Endothelial cell (in vitro differentiated cells): ENCODE results near the gene HTR3B. TPM values are rescaled to one million over a fixed set of nuclear protein-coding genes. Genes with fewer than 3 reads are reported as not detected.

Experiments
- DNase-seq: peaks from one replicate; pipeline ENCODE4 v3.0.0; 2021; ENCODE audit warnings: low spot score
- H3K27ac Mint-ChIP-seq: one replicate; pipeline ENCODE4 v1.8.0; 2021; ENCODE audit warnings: mixed read lengths, inconsistent platforms; ENCODE audit not compliant: unreplicated experiment
- H3K27me3 Mint-ChIP-seq: one replicate; pipeline ENCODE4 v1.8.0; 2021; ENCODE audit warnings: mild to moderate bottlenecking, moderate library complexity, mixed read lengths, inconsistent platforms; ENCODE audit not compliant: unreplicated experiment
- H3K36me3 Mint-ChIP-seq: one replicate; pipeline ENCODE4 v1.8.0; 2021; ENCODE audit warnings: mild to moderate bottlenecking, low read depth, mixed read lengths, inconsistent platforms; ENCODE audit not compliant: unreplicated experiment
- H3K4me1 Mint-ChIP-seq: one replicate; pipeline ENCODE4 v1.8.0; 2021; ENCODE audit warnings: mild to moderate bottlenecking, mixed read lengths, inconsistent platforms; ENCODE audit not compliant: unreplicated experiment
- H3K4me3 Mint-ChIP-seq: one replicate; pipeline ENCODE4 v1.8.0; 2021; ENCODE audit warnings: mild to moderate bottlenecking, mixed read lengths, inconsistent platforms; ENCODE audit not compliant: unreplicated experiment
- H3K9me3 Mint-ChIP-seq: one replicate; pipeline ENCODE4 v1.8.0; 2021; ENCODE audit warnings: mixed read lengths, inconsistent platforms; ENCODE audit not compliant: unreplicated experiment
- CTCF ChIP-seq: fragments of 200-600 bp; sonication (generic); IDR thresholded peaks from one replicate; pipeline ENCODE4 v1.5.0; 2021; ENCODE audit warnings: antibody characterized with exemption; ENCODE audit not compliant: unreplicated experiment
- total RNA-seq: library from RNA; stranded (reverse); fragmentation: NEBNext Ultra II Directional; extraction: Animal tissue kit (Norgen Biotek cat#: 25700); gene quantifications from one replicate; pipeline ENCODE4 v1.2.1, GENCODE V29; 2021; ENCODE audit not compliant: unreplicated experiment

The HTR3B gene
- total RNA-seq, 1 donor from 2014 or later: not detected

- H3K4me1 Mint-ChIP-seq: peaks cover 16% of the 10 kb centered on the region
- H3K9me3 Mint-ChIP-seq: no peaks in the 10 kb centered on the region
- H3K4me3 Mint-ChIP-seq: no peak overlapping the region
- no peaks in the 10 kb centered on the region for H3K36me3 Mint-ChIP-seq
- H3K27ac Mint-ChIP-seq: no peak overlapping the region
- peaks cover 2% of the 10 kb centered on the region for H3K27me3 Mint-ChIP-seq
- TF ChIP-seq CTCF: no peak
- DNase-seq: no peak
Observed at GRCh38 chr11:113977071-113977490, 72.5 kb downstream of the HTR3B start.

DNA sequence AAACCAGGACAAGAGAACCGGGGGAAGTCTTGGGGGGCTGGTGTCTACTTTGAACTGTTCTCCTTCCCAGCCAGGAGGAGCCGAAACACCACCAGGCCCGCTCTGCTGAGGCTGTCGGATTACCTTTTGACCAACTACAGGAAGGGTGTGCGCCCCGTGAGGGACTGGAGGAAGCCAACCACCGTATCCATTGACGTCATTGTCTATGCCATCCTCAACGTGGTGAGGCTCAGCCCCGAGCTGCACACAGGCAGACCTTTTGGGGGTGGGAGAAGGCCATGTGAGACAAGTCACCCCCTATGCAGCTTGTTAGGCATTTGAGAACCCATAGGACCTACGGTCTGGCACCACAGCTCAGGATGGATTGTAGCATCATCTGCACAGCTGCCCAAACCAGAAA is 73.1 kb downstream of the HTR3B start:
- no peak for DNase-seq
- no peaks in the 10 kb centered on the region for H3K9me3 Mint-ChIP-seq
- H3K4me3 Mint-ChIP-seq: no peak overlapping the region
- H3K27me3 Mint-ChIP-seq: peaks cover 2% of the 10 kb centered on the region
- H3K4me1 Mint-ChIP-seq: peaks cover 12% of the 10 kb centered on the region
- no peak for TF ChIP-seq CTCF
- H3K36me3 Mint-ChIP-seq: no peaks in the 10 kb centered on the region
- H3K27ac Mint-ChIP-seq: no peak overlapping the region

DNA sequence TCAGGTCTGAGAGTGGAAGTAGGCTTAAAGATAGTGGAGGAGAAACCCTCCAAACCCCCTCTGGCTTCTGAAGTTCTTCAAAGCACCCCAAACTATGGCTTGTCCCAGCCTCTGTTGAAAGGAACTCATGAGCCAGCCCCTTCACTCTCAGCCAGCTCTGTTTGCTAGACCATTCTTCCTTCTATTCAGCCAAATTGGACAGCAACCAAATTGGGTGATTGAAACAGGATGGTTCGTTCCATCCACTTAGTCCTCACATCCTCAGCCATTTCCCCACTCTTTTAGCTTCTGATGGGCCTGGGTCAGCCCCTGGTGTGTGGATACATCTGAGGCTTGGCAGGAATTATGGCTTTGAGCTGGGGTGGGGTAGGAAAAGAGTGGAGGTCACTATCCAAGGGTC is 74.8 kb downstream of the HTR3B start:
- no peak for TF ChIP-seq CTCF
- no peak for DNase-seq
- Mint-ChIP-seq H3K27ac (no peak overlapping the region), H3K4me3 (no peak overlapping the region), H3K27me3 (peaks cover 2% of the 10 kb centered on the region), H3K4me1 (peaks cover 12% of the 10 kb centered on the region), H3K9me3 (no peaks in the 10 kb centered on the region), H3K36me3 (no peaks in the 10 kb centered on the region)

- Mint-ChIP-seq H3K36me3 (no peaks in the 10 kb centered on the region), H3K9me3 (no peaks in the 10 kb centered on the region), H3K27me3 (peaks cover 4% of the 10 kb centered on the region), H3K4me1 (peaks cover 2% of the 10 kb centered on the region), H3K4me3 (no peak overlapping the region), H3K27ac (no peak overlapping the region)
- no peak for TF ChIP-seq CTCF
- no peak for DNase-seq
Observed at GRCh38 chr11:113980785-113981184, 76.2 kb downstream of the HTR3B start.

- no peak for DNase-seq
- Mint-ChIP-seq H3K9me3 (no peaks in the 10 kb centered on the region), H3K4me1 (no peaks in the 10 kb centered on the region), H3K27ac (no peak overlapping the region), H3K4me3 (no peak overlapping the region), H3K36me3 (no peaks in the 10 kb centered on the region), H3K27me3 (peaks cover 4% of the 10 kb centered on the region)
- TF ChIP-seq CTCF: no peak
Observed at GRCh38 chr11:113982306-113982705, 77.7 kb downstream of the HTR3B start.
